Non-pigmented ciliary epithelial cell (primary cell): ENCODE measurements around the gene FBXO34.

Experiments used
- DNase-seq: peaks from one replicate; pipeline ENCODE4 v3.0.0-alpha.2; 2010; ENCODE audit warnings: low read depth

Gene FBXO34

DNA sequence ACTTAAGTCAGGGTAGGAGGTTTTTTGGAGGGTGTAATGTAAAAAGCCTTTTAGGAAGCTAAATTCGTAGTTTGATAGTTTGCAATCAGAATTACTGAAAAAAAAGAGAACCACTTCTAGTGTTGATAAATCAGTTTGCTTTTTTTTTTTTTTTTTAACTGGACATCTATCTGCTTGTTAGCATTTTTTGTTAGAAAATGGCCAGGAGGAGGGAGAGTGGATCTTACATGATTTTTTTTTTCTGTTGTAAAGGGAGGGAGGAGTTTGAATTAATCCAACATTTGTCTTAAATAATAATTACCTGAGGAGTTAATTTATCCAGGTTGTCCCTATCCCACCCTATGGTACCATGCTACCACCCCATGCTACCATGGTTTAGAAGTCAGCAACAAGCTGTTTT, 1.2 kb downstream of the FBXO34 start:
- no peak for DNase-seq

- no peak for DNase-seq
These were observed 1.7 kb downstream of the FBXO34 start for GRCh38 chr14:55272922-55273321.

GRCh38 chr14:55274146-55274545, 2.9 kb downstream of the FBXO34 start:
- no peak for DNase-seq

DNA sequence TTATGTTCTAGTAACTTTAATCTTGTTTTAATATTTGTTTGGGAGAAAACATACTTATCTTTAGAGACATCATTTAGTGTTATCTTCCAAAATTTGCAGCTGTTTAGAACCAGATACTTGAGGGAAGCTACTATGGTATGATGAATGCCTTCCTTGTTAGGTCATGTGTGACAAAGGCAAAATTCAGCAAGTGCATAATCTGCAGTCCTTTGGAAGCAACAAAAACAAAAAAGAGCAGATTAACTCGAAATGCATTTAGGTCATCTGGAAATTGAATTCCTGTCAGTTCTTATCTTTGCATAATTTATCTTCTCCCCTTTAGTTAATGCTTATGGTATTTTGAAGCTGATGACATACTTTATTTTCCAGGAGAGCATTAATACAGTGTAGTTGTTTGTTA, 3.5 kb downstream of the FBXO34 start:
- peak; percentile 67 for DNase-seq

DNA sequence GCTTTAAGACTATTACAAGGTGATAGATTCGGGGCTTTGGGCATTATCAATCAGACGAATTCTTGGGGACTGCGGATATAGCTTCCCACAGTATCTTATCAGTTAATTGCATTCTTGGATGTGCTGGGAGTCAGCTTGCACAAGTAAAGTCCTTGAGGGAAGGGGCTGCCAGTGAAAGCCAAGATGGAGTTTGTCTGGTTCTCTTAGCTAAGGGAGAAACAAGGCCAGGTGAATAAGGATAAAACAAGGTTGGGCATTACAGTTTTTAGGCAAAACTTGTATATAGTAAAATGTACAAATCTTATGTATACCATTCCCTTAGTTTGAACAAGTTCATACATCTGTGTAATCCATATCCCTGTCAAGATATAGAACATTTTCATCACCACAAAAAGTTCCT, 5.5 kb downstream of the FBXO34 start:
- DNase-seq, result no peak

- DNase-seq, result no peak
These were observed 6.9 kb downstream of the FBXO34 start for GRCh38 chr14:55277972-55278740.

DNA sequence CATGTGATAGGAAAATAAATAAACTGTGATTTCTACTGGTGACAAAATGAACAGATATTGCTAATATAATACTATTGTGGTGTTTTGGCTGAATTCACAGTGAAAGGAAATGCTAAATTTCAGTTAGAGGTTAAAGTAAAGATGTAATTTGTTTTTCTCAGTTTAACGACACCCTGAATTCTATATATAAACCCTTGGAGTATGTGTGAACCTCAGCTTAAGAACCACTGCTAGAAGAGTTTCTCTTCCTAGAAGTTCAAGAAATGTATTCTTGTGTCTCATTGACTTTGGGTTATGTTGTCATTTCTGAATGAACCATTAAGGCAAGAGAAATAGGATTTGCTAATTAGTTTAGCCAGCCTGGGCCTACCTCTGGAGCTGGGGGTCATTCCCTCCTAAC, 8.2 kb downstream of the FBXO34 start:
- no peak for DNase-seq

GRCh38 chr14:55281316-55281839, 10.2 kb downstream of the FBXO34 start:
- DNase-seq, result no peak

DNA sequence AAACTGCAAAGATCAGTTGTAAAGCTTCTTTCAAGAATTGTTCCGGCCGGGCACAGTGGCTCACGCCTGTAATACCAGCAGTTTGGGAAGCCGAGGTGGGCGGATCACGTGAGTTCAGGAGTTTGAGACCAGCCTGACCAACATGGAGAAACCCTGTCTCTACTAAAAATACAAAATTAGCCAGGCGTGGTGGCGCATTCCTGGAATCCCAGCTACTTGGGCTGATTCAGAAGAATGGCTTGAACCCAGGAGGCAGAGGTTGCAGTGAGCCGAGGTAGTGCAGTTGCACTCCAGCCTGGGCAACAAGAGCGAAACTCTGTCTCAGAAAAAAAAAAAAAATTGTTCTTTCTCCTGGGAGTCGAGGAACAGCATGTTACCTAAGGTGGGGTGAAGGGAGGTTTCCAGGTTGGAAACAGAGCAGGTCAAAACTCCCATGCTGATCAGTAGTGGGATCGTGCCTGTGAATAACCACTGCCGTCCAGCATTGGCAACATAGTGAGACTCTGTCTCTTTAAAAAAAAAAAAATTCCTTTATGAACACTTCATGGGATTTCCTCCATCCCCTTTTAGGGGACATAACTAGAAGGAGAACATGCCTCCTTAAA, 13.9 kb downstream of the FBXO34 start:
- DNase-seq, result no peak

- no peak for DNase-seq
These were observed 17.2 kb downstream of the FBXO34 start for GRCh38 chr14:55288439-55288838.

DNA sequence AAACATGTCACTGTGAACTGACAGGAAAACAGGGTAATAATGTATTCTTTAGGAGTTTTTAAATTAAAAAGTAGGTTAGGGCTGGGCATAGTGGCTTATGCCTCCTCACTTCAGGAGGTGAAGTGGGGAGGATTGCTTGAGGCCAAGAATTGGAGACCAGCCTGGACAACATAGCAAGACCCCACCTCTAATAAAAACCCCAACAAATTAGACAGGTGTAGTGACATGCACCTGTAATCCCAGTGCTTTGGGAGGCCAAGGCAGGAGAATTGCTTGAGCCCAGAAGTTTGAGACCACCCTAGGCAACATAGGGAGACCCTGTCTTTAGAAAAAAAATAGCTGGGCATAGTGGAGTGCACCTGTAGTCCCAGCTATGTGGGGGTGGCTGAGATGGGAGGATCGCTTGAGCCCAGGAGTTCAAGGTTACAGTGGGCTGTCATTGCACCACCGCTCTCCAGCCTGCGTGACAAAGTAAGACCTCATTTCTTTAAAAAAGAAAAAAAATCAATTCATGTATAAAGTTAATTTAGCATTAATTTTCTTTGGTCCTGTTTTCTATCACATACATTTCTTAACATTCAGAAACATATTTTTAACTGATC, 20.4 kb downstream of the FBXO34 start:
- no peak for DNase-seq

- no peak for DNase-seq
These were observed 23.4 kb downstream of the FBXO34 start for GRCh38 chr14:55294603-55295002.

DNA sequence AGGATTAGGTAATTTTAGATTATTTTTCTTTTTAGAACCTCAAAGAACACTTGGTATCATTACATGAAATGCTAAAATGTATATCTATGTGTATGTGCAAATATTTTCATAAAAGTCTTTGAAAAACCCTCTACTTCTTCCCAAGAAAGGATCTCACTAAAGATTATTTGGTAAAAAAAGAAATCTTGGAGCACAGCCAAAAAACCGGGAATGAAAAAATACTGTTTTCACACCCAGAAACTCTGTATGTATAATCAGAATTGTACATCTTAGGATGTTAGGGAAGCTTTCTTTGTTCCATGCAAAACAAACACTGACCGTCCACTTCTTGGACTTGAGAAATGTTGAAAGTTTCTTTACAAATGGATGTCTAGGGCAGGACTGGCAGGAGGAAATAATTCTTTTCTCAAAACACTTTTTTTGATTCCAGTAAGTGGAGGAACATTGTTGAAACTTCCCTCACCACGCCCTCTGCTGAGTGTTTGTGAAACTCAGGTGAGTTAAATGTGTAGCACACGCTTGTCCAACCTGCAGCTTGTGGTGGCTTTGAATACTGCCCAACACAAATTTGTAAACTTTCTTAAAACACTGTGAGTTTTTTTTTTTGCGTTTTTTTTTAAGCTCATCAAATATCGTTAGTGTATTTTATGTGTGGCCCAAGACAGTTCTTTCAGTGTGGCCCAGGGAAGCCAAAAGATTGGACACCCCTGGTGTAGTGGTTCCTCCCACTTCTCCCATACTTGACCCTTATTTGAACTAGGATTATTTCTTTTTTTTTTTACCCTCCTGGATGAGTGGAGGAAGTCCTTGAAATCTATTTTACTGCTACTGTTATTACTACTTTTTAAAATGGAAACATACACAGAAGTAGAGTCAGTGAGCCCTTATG, 26.6 kb downstream of the FBXO34 start:
- DNase-seq, result no peak

- DNase-seq, result no peak
These were observed 27.2 kb downstream of the FBXO34 start for GRCh38 chr14:55298500-55298822.

- peak; percentile 54 for DNase-seq
These were observed 30.4 kb downstream of the FBXO34 start for GRCh38 chr14:55301437-55302121.

DNA sequence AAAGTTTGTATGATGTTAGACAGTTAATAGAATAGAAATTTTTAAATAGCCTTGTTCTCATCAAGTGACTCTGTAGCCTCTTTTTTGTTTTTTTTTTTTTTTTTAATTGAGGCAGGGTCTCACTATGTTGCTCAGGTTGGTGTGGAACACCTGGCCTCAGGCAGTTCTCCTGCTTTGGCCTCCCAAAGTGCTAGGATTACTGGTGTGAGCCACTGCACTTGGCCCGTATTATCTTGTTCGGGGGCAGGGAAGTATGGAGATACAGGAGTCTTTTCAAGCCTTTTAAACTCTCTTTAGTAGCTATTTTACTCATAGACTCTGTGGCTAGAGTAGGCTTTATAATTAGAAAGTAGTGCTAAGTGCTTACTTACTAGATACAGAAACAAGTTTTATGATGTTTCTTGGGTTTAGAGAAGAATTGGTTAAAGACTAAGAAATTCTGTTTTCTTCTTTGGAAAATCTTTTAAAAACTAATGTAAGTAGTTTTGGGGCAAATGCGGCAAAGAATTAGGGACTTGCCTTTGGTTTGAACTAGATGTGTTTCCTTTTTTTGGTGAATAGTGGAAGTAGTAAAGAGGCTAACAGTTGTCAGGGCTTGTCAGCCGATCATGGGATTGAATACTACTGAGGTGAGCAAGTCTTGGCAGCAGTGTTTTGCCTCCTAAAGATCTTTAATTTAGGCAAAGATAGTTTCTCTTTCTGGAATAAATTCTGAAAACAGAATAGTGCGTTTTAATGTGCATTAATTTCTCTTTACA, 31.3 kb downstream of the FBXO34 start:
- no peak for DNase-seq

DNA sequence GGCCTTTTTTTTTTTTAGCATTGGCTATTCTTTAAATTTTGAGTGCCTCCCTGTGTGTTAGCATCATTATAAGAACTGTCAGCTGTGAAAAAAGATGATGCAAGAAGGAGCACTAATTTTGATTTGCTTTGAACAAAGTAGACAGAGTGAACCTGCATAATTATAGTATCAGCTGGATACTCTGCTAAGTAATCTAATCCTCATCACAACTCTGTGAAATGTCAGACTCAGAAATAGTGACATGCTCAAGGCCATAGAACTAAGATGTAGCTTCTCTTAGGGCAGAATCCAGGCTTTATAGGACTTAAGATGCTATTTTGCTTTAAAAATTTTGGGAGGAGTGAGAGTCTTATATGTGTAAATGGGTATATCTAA, 31.9 kb downstream of the FBXO34 start:
- no peak for DNase-seq

GRCh38 chr14:55303691-55304145, 32.5 kb downstream of the FBXO34 start:
- no peak for DNase-seq

- no peak for DNase-seq
These were observed 35.8 kb downstream of the FBXO34 start for GRCh38 chr14:55306938-55307589.

DNA sequence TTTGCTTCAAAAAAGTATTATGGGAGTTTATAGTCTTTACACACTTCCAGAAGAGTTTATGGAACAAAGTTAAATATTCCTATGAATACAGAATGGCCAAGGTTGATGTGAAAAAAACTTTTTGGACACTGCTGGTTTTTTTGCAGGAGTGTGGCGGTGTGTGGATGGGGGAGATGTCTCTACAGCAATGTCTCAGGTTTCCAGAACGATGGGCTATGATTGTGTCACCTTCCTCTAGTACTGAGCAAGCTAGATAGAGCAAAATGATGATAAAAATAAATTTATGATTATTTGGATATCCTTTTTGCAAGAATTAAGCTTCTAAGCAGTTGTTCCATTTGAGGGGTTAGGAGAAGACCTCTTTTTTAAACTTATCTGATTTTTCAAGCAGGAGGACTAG, 37.9 kb downstream of the FBXO34 start:
- no peak for DNase-seq
